Stimulated activated effector memory CD8-positive, alpha-beta T cell treated with anti-CD3 and anti-CD28 coated beads, Interleukin-12 subunit alpha, Interleukin-12 subunit beta, amount 100 ng/mL, for 72 hours (primary cell): ENCODE results near the gene ZNF862.
"Not testable (repeated sequence)": the region's sequence is repeated elsewhere in the genome, so short reads cannot be mapped to it uniquely, and the experiment has no call there.

Experiments used
- ATAC-seq: fragments of 150-1000 bp; cut with Tn5 transposase; 2 replicates; pipeline ENCODE4 v1.10.0; 2021
- DNase-seq, 2 donors: peaks; one replicate each; pipeline ENCODE4 v3.0.0; 2021 to 2022; ENCODE audit warnings: low spot score in 2 of 2
- H3K27ac Mint-ChIP-seq: one replicate; pipeline ENCODE4 v1.8.0; 2022; ENCODE audit warnings: mild to moderate bottlenecking, mixed read lengths
- H3K36me3 Mint-ChIP-seq: one replicate; pipeline ENCODE4 v1.8.0; 2022; ENCODE audit warnings: mild to moderate bottlenecking, mixed read lengths
- H3K4me1 Mint-ChIP-seq: one replicate; pipeline ENCODE4 v1.8.0; 2022; ENCODE audit warnings: mixed read lengths
- H3K4me3 Mint-ChIP-seq: one replicate; pipeline ENCODE4 v1.8.0; 2022; ENCODE audit warnings: mild to moderate bottlenecking, mixed read lengths
- H3K9me3 Mint-ChIP-seq: one replicate; pipeline ENCODE4 v1.8.0; 2022; ENCODE audit warnings: mixed read lengths

ZNF862 gene

DNA sequence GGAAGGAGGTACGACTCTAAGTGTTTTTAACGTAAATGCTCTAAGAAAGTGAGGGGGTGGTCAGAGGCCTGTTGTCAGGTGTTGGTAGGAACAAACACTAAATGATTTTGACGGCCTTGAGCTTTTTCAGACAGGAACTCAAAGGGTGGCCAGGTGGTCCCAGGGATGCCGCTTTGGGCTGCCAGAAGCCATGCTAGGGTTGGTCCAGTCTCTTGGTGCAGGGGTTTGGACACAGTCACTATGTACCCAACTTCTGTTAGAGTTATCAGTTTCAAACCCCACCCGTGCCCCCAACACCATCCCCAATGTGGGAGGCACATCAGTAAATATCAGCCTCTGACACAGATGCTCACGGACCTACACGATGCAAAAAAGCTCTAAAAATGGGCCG lies 44.9 kb downstream of the ZNF862 start:
- peaks cover 28% of the 10 kb centered on the region for H3K36me3 Mint-ChIP-seq
- DNase-seq: no peak
- H3K4me3 Mint-ChIP-seq: no peak overlapping the region
- H3K27ac Mint-ChIP-seq: peak overlapping the region; percentile 77
- ATAC-seq: no peak
- H3K9me3 Mint-ChIP-seq: no peaks in the 10 kb centered on the region
- peaks cover 22% of the 10 kb centered on the region for H3K4me1 Mint-ChIP-seq

DNA sequence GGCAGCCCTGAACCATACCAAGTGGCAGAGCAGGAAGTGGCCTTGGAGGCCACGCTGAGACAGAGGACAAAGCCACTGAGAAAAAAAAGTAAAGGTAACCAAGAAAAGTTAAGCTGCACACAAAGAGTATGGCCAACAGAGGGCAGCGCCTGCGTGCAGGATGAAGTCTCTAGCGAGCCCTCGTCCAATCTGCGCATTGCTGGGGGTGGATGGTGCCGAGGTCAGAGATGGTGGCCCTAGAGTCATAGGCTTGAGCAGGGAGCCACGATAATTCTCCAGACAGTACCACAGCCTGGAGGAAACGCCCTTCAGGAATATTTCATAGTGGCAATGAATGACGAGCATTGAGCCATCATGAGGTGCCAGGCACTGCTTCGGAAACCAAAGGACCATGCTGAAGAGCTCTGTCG lies 45.3 kb downstream of the ZNF862 start:
- Mint-ChIP-seq H3K4me3 (no peak overlapping the region), H3K27ac (no peak overlapping the region), H3K36me3 (peaks cover 24% of the 10 kb centered on the region), H3K9me3 (no peaks in the 10 kb centered on the region), H3K4me1 (peaks cover 22% of the 10 kb centered on the region)
- ATAC-seq: peak; percentile 86
- peak in 1 of 2 donors; percentile 65 for DNase-seq

DNA sequence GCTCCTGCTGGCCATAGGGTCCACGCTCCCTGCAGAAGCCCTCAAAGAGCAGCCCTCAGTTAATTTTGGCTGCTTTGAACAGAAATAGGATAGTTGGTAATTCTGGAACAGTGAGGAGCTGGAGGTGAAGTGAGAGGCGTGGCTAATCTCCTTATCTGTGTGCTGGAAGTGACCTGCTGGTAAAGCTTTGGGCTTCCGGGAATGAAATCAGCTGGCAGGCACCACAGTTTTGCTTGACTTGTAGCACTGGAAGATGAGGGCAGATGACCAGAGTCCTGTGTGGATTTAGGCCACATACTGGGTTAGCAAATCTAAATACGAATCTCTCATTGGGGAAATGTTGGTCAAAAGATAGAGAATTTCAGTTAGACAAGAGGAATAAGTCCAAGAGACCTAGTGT lies 45.8 kb downstream of the ZNF862 start:
- no peak overlapping the region for H3K4me3 Mint-ChIP-seq
- DNase-seq (no peak), ATAC-seq (no peak)
- H3K4me1 Mint-ChIP-seq: peaks cover 22% of the 10 kb centered on the region
- no peaks in the 10 kb centered on the region for H3K9me3 Mint-ChIP-seq
- H3K36me3 Mint-ChIP-seq: peaks cover 20% of the 10 kb centered on the region
- no peak overlapping the region for H3K27ac Mint-ChIP-seq

DNA sequence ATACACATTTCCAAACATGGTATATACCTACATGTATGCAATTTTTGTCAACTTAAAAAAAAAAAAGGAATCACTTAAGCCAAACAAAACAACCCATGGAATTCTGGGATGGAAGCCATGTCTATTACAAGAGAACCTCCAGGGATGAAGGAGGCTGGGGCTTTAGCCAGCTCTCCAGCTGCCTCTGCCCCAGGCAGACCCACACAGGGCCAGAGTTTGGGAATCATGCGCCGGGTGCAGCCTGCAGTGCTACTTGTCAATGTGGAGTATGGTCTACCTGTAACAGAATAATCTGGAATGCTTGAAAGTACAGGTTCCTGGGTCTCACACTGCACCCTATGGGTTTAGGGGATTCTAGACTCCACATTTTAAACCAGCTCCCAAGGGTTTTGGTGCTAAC lies 46.4 kb downstream of the ZNF862 start:
- Mint-ChIP-seq H3K4me3 (no peak overlapping the region), H3K36me3 (peaks cover 20% of the 10 kb centered on the region), H3K27ac (no peak overlapping the region), H3K4me1 (peaks cover 22% of the 10 kb centered on the region), H3K9me3 (no peaks in the 10 kb centered on the region)
- no peak for ATAC-seq
- no peak for DNase-seq

DNA sequence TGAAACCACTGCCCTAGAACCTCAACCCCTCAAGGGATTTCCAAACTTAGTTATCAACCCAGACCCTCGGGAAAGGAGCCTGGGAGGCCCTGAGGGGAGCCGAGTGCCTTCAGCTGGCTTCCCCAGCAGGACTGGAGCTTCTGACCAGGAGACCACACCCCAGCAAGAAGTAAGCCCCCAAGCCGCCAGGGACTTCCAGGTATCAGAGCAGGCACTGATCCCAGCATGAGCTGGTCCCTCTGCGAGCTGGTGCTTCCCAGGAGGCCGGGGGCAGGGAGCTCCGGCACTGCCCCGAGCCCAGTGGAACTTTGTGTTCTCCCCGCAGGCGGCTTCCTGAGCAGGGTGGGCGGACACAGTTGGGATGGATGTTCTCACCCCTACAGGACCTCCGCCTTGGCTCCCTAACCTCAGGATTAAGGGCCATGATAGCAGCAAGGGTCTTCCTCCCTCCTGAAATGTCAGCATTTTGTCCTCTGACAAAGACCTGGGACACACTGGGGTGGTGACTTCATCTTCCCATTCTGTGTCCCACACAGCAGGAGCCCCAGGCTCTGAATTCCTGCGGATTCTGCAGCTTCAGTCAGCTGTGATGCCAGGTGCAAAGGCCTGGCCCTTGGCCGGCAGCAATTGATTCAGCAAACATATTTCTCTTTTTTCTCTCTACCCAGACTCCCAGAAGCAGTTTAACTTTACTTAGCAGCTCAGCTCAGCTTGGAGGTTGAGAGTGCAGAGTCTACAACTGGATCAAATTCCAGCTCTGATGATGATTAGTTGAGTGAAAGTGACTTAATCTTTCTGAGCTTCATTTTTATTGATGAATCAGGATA lies 47.2 kb downstream of the ZNF862 start:
- Mint-ChIP-seq H3K9me3 (no peaks in the 10 kb centered on the region), H3K27ac (no peak overlapping the region), H3K4me3 (no peak overlapping the region), H3K36me3 (peaks cover 20% of the 10 kb centered on the region), H3K4me1 (peaks cover 22% of the 10 kb centered on the region)
- DNase-seq (no peak), ATAC-seq (no peak)

DNA sequence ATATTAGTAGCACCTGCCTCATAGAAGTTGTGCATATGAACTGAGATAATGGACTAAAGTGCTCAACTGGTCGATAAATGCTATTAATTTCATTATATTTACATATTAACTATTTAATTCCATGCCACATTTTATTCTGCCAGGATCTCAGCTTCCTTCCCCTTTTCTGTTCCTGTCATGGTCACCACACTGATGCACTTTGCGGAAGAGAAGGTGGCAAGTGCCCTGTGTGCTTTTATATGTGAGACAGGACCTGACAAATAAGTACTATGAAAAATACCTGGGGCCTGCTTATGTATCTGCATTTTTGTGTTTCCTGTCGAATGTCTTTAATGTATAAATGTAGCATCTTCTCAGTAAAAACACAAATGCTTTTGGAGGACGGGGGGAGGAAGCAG lies 47.8 kb downstream of the ZNF862 start:
- DNase-seq (no peak), ATAC-seq (no peak)
- no peak overlapping the region for H3K27ac Mint-ChIP-seq
- no peak overlapping the region for H3K4me3 Mint-ChIP-seq
- H3K9me3 Mint-ChIP-seq: no peaks in the 10 kb centered on the region
- H3K4me1 Mint-ChIP-seq: peaks cover 20% of the 10 kb centered on the region
- H3K36me3 Mint-ChIP-seq: peaks cover 17% of the 10 kb centered on the region

DNA sequence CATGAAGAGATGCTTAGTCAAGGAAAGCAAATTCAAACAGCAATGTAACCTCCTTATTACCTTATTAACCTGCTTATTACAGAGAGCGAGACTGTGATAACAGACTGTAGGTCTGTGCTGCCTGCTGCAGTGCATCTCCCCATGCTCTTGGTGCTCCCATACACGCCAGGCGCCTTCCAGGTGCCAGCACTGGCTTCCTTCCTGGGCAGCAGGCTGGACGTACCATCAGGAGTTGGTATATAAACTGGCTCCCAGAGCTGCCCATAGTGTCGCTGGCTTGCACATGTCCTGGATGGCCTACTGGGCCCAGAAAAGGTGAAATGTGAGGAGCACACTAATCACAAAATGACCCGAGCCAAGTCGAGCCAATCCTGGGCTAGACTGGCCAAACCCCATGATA lies 49.1 kb downstream of the ZNF862 start:
- H3K9me3 Mint-ChIP-seq: no peaks in the 10 kb centered on the region
- DNase-seq: no peak
- H3K27ac Mint-ChIP-seq: no peak overlapping the region
- ATAC-seq: no peak
- peaks cover 10% of the 10 kb centered on the region for H3K36me3 Mint-ChIP-seq
- no peak overlapping the region for H3K4me3 Mint-ChIP-seq
- peaks cover 13% of the 10 kb centered on the region for H3K4me1 Mint-ChIP-seq

DNA sequence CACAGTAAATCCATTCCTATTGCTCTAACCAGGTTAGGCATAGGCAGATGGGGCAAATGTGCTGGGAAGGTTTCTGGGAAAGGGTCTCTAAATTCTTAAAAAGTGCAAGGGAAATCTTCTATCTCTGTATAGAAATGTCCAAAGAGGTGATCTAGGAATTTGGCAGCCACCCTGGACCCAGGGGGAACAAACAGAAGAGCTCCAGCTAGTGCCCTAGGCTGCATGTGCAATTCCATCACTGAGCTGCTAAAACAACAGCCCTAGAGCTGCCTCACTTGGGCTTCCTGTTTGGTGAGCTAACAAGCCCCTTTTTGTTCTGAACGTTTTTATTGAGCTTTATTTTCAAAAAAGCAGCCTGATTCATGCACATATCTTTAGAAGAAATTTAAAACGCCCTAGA lies 52.5 kb downstream of the ZNF862 start:
- not testable (repeated sequence) for H3K9me3 Mint-ChIP-seq, DNase-seq, H3K27ac Mint-ChIP-seq, ATAC-seq, H3K4me1 Mint-ChIP-seq, H3K4me3 Mint-ChIP-seq, H3K36me3 Mint-ChIP-seq

DNA sequence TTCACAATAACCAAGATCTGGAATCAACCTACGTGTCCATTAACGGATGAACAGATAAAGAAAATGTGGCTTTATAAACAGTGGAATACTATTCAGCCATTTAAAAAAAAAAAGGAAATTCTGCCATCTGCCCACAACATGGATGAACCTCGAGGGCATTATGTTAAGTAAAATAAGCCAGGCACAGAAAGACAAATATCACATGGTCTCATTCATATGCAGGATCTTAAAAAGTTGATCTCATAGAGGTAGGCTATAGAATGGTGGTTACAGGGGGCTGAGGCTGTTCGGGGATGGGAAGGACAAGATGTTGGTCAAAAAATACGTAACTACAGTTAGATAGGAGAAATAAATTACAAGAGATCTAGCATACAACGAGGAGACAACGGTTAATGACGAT lies 56.8 kb downstream of the ZNF862 start:
- not testable (repeated sequence) for H3K4me1 Mint-ChIP-seq, DNase-seq, H3K27ac Mint-ChIP-seq, H3K9me3 Mint-ChIP-seq, H3K36me3 Mint-ChIP-seq, H3K4me3 Mint-ChIP-seq, ATAC-seq

DNA sequence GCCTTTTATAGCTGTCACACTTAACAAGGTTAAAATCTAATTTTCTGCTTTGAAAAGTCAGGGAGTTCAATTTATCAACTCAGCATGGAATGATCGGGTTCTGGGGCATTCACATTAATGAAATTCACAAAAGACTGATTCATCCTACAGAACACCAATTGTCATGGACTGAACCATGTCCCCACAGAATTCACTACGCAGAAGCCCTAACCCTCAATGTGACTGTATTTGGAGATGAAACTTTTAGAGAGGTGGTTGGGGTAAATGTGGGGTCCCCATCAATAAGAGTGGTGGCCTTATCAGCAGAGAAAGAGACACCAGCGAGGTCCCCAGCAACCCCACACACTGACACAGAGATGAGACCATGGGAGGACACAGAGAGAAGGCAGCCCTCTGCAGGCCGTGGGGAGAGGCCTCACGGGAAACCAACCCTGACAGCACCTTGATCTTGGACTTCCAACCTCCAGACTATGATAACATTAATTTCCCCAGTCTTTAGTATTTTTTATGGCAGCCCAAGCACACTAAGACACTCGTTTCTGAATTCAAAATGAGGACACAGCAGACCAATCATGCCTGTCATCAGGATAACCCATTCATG lies 69.7 kb downstream of the ZNF862 start:
- H3K4me3 Mint-ChIP-seq, H3K36me3 Mint-ChIP-seq, H3K27ac Mint-ChIP-seq, H3K9me3 Mint-ChIP-seq, ATAC-seq, DNase-seq, H3K4me1 Mint-ChIP-seq: not testable (repeated sequence)

DNA sequence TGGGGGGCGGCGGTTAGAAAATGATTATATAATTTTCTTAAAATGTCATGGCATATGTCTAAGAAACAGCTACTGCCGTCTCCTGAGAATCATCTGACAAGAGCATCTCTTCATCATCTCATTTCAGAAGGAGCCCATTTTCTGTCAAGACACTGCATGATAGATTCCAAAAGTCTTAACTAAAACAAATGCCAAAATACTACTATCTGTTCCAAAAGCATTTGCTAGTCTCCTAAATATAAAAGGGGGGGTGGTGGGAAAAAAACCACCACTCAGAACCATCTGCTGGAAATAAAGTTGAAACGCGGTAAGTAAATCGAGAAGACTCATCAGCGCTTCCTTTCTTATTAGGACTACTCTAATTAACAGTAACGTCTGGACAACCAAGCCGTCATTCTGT lies 72.0 kb downstream of the ZNF862 start:
- not testable (repeated sequence) for ATAC-seq, H3K4me1 Mint-ChIP-seq, H3K4me3 Mint-ChIP-seq, DNase-seq, H3K9me3 Mint-ChIP-seq, H3K36me3 Mint-ChIP-seq, H3K27ac Mint-ChIP-seq

DNA sequence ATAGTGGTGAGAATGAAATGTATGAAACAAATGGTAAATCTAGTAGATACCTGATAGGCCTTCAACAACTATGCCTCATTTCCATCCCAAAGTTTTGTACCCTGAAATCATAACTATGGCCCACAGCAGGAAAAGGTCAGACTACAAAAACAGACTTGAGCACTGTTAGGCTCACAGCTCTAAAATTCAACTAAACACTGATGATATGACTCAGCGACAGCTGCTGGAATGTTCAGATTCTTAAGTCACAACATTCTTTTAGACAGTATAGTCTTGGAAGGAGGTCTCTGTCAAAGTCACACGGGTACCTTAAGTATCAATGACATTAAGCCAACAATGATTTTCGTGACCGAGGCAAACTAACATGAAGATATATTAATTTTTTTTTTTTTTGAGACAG lies 74.0 kb downstream of the ZNF862 start:
- DNase-seq, H3K9me3 Mint-ChIP-seq, H3K27ac Mint-ChIP-seq, H3K36me3 Mint-ChIP-seq, H3K4me1 Mint-ChIP-seq, ATAC-seq, H3K4me3 Mint-ChIP-seq: not testable (repeated sequence)
